Prostate gland (tissue), 2 donors: ENCODE data around the gene SSC5D. TPM values are rescaled to one million over a fixed set of nuclear protein-coding genes. Genes with fewer than 3 reads are reported as not detected.

Source experiments
- DNase-seq: peaks from one replicate; pipeline ENCODE4 v3.0.0-alpha.2; 2019; ENCODE audit warnings: low spot score
- H3K27ac ChIP-seq, 2 donors: fragments of 200-600 bp; sonication (generic); 2 replicates each; pipeline ENCODE4 v1.5.1; 2017 to 2019
- H3K27me3 ChIP-seq: fragments of 200-600 bp; sonication (generic); replicated peaks from 2 replicates; pipeline ENCODE4 v1.5.1; 2019; ENCODE audit not compliant: insufficient read depth
- H3K36me3 ChIP-seq, 2 donors: fragments of 200-600 bp; sonication (generic); 1 replicate in 1 of 2; 2 replicates in 1 of 2; pipeline versions ENCODE4 v1.5.1 to v1.8.1; 2017 to 2019
- H3K4me1 ChIP-seq: fragments of 200-600 bp; sonication (generic); replicated peaks from 2 replicates; pipeline ENCODE4 v1.5.1; 2019
- H3K4me3 ChIP-seq, 2 donors: fragments of 200-600 bp; sonication (generic); 2 replicates each; pipeline ENCODE4 v1.5.1; 2017 to 2019
- H3K9me3 ChIP-seq: fragments of 200-600 bp; sonication (generic); 2 replicates; pipeline ENCODE4 v1.5.1; 2017
- POLR2A ChIP-seq: fragments of 450-650 bp; IDR thresholded peaks from one replicate; pipeline ENCODE4 v1.6.1; 2016; ENCODE audit warnings: antibody characterized with exemption, mild to moderate bottlenecking
- POLR2AphosphoS5 ChIP-seq: sonication (generic); formaldehyde crosslinking; IDR thresholded peaks from one replicate; pipeline ENCODE4 v1.6.1; 2017; ENCODE audit warnings: antibody characterized with exemption
- WGBS: methylation state at CpG from one replicate; pipeline ENCODE4 v1.1.5; 2018; 5-methylcytosine and 5-hydroxymethylcytosine counted together
- intact Hi-C: fragments of 100-400 bp; cut with DNase I; formaldehyde crosslinking; loops from one replicate; pipeline ENCODE4 v1.14.2; 2022
- total RNA-seq, 2 donors: library from RNA; depleted of rRNA; stranded (reverse); fragments of >200 nt; gene quantifications; one replicate each; pipeline ENCODE4 v1.1.0, GENCODE V29; 2016
- TF ChIP-seq, protein P1 (sequence below), 4 experiments: fragments of 200-600 bp in 2 of 4; fragments of 450-650 bp in 2 of 4; sonication (generic) in 2 of 4; IDR thresholded peaks; 1 replicate in 3 of 4; 2 replicates in 1 of 4; pipeline ENCODE4 v1.5.1; 2016 to 2019; ENCODE audit warnings: antibody characterized with exemption in 4 of 4, mild to moderate bottlenecking in 2 of 4, moderate library complexity in 2 of 4

SSC5D gene
- total RNA-seq, 2 donors from 2014 or later, result 5.6 to 8.6 TPM

DNA sequence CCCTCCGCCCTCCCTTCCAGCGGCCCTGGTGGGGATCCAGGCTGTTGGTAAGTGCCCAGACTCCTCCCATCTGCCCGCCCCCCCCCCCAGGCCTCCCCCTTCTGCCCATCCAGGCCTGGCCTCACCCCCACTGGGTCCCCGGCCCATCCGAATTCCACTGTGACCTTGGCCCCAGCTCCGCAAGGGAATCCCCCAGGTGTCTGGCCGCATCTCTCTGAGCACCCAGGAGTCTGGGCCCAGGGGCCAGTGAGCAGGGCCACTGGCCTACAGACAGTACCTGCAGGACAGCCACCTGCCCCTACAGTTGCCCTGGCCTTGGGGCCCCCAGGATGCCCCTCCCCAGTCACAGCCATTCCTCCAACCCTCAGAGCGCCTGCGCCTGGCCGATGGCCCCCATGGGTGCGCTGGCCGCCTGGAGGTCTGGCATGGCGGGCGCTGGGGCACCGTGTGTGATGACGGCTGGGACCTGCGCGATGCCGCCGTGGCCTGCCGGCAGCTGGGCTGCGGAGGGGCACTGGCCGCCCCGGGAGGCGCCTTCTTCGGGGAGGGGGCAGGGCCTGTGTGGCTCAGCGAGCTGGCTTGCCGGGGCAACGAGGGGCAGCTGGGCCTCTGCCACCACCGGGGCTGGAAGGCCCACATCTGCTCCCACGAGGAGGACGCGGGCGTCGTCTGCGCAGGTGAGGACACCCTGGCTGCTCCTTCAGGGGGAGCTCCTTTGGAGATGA lies 912 bp downstream of the SSC5D start:
- no peak for TF ChIP-seq POLR2A
- TF ChIP-seq, protein P1, sequence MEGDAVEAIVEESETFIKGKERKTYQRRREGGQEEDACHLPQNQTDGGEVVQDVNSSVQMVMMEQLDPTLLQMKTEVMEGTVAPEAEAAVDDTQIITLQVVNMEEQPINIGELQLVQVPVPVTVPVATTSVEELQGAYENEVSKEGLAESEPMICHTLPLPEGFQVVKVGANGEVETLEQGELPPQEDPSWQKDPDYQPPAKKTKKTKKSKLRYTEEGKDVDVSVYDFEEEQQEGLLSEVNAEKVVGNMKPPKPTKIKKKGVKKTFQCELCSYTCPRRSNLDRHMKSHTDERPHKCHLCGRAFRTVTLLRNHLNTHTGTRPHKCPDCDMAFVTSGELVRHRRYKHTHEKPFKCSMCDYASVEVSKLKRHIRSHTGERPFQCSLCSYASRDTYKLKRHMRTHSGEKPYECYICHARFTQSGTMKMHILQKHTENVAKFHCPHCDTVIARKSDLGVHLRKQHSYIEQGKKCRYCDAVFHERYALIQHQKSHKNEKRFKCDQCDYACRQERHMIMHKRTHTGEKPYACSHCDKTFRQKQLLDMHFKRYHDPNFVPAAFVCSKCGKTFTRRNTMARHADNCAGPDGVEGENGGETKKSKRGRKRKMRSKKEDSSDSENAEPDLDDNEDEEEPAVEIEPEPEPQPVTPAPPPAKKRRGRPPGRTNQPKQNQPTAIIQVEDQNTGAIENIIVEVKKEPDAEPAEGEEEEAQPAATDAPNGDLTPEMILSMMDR (IDR thresholded peaks at IDR 0.05), result no peak
- no peak for TF ChIP-seq POLR2AphosphoS5
- WGBS, result 50% methylated on average over 31 of the region's 36 CpGs

DNA sequence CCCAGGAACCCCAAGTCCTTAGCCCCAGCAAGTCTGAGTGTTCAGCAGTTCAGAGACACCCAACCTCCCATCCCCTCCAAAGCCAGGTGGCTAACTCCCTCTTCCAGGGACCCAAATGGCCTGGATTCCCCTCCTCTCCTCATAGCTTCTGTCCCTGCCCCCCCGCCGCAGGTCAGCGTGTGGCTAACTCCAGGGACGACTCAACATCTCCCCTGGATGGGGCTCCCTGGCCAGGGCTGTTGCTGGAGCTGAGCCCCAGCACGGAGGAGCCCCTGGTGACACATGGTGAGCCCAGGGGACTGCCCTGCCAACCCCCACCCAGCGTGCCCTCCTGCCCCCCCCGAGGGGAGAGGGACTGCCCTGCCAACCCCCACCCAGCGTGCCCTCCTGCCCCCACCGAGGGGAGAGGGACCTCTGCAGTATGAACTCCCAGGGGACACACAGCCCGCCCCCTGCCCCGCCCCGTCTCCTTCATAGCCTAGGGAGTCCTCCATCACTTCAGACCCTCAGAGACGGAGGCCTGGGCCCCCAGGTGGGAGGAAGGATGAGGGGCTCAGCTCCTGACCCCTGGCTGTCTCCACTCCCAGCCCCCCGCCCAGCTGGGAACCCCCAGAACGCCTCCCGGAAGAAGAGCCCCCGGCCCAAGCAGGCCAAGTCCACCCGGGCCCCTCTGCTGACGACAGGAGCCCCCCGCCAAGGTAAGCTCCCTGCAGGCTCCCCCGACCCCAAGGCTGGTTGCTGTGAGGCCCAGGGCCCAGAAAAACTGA lies 1.7 kb downstream of the SSC5D start:
- H3K9me3 ChIP-seq, result no peaks in the 10 kb centered on the region
- H3K27ac ChIP-seq, result no peak overlapping the region
- H3K4me1 ChIP-seq, result no peaks in the 10 kb centered on the region
- no peak for DNase-seq
- no peak overlapping the region for H3K4me3 ChIP-seq
- H3K27me3 ChIP-seq, result no peaks in the 10 kb centered on the region
- no peak for TF ChIP-seq POLR2A
- no peak for TF ChIP-seq POLR2AphosphoS5
- intact Hi-C loops, result no loop called here
- WGBS, result 59% methylated on average over 12 of the region's 21 CpGs
- no peaks in the 10 kb centered on the region for H3K36me3 ChIP-seq

More for the DNA sequence above, 912 bp downstream of the SSC5D start:
- H3K4me1 ChIP-seq, result peaks cover 4% of the 10 kb centered on the region
- no peak overlapping the region for H3K4me3 ChIP-seq
- no peaks in the 10 kb centered on the region for H3K36me3 ChIP-seq
- H3K27me3 ChIP-seq, result no peaks in the 10 kb centered on the region
- H3K27ac ChIP-seq, result no peak overlapping the region
- no peak for DNase-seq
- no peaks in the 10 kb centered on the region for H3K9me3 ChIP-seq
- intact Hi-C loops, result no loop called here

DNA sequence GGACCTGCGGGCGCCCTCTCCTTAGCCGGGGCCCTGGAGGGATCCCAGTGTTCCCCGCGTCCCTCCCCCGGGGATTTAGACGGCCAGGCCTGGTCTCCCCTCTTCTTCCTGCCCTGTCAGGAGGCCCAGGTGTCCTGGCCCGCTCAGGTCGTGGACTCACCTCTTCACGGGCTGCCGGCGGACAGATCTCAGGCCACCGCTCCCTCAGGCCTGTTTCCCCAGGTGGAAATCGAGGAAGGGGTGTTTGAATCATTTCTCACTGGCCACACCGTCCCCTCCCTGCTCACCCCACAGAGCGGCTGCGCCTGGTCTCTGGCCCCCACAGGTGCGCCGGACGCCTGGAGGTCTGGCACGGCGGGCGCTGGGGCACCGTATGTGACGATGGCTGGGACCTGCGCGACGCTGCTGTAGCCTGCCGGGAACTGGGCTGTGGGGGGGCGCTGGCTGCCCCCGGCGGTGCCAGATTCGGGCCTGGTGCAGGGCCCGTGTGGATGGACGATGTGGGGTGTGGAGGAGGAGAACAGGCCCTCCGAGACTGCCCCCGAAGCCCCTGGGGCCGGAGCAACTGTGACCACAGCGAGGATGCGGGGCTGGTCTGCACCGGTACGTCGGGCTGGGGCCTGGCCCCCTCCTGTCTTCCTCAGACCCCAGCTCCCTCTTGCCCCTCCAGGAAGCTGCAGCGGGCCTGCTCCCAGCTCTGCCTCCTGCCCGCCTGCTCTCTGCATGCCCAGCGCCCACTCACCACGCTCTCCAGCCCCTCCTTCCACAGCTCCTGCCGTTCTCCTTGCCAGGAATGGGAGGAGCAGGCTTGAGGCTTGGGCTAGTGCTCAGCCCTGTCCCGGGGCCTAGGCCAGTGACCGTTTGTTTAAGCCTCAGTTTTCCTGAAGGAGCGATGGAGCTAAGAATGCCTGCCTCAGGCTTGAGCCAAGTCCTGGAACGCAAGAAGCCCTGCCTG lies 2.5 kb downstream of the SSC5D start:
- Histone ChIP-seq H3K9me3 (no peaks in the 10 kb centered on the region), H3K4me3 (no peak overlapping the region), H3K36me3 (no peaks in the 10 kb centered on the region), H3K4me1 (no peaks in the 10 kb centered on the region), H3K27ac (no peak overlapping the region), H3K27me3 (no peaks in the 10 kb centered on the region)
- intact Hi-C loops, result no loop called here
- WGBS, result 76% methylated on average over 50 of the region's 52 CpGs
- TF ChIP-seq POLR2A (no peak), POLR2AphosphoS5 (no peak)
- TF ChIP-seq, protein P1 (IDR thresholded peaks at IDR 0.05), result no peak
- no peak for DNase-seq

DNA sequence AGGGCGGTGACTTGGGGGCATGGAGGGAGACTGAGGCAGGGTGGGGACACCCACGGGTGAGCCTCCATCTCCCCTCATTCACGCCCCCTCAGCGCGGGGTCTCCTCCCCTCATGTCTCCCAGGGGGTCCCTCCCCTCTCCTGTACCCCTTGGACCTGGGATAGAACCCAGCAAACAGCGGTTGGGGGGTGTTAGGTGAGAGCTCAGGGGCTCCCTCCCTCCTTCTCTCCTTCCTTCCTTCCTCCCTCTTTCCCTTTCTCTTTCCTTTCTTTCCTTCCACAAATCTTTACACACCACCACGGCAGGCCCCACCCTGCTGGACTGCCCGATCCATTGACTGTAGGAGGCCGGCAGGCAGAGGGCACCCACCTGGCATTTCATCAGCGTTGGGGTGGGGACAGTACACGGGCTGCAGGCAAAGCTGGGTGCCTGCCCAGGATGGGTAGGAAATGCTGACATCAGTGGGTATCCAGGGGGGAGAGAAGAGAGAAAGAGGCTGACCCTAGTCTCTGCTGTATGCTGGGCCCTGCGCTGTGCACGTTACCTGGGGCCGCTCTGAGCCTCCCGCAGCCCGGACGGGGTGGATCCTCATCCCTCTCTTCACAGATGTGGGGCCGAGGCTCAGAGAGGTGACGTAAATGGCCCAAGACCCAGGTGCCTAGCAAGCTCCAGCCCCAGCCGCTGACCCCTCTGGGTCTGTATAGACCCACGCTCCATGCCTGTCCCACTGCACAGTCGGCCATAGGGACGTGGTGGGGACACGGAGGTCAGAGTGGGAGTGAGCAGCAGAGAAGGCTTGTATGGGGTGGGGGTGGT lies 3.5 kb downstream of the SSC5D start:
- H3K27me3 ChIP-seq, result no peaks in the 10 kb centered on the region
- no peaks in the 10 kb centered on the region for H3K4me1 ChIP-seq
- H3K36me3 ChIP-seq, result no peaks in the 10 kb centered on the region
- 56% methylated on average over 24 of the region's 24 CpGs for WGBS
- H3K4me3 ChIP-seq, result no peak overlapping the region
- no peak for DNase-seq
- no peak overlapping the region for H3K27ac ChIP-seq
- TF ChIP-seq POLR2A (no peak), POLR2AphosphoS5 (no peak)
- TF ChIP-seq, protein P1 (IDR thresholded peaks at IDR 0.05), result no peak
- no peaks in the 10 kb centered on the region for H3K9me3 ChIP-seq
- intact Hi-C loops, result no loop called here
